Smooth muscle cell of the brain vasculature (primary cell): Measurements from ENCODE around the gene ADPRHL1.
"Not testable (repeated sequence)": the region's sequence is repeated elsewhere in the genome, so short reads cannot be mapped to it uniquely, and the experiment has no call there.

Experiments
- DNase-seq: peaks from one replicate; pipeline ENCODE4 v3.0.0-alpha.2; 2012; ENCODE audit warnings: low read depth, low spot score

The ADPRHL1 gene

DNA sequence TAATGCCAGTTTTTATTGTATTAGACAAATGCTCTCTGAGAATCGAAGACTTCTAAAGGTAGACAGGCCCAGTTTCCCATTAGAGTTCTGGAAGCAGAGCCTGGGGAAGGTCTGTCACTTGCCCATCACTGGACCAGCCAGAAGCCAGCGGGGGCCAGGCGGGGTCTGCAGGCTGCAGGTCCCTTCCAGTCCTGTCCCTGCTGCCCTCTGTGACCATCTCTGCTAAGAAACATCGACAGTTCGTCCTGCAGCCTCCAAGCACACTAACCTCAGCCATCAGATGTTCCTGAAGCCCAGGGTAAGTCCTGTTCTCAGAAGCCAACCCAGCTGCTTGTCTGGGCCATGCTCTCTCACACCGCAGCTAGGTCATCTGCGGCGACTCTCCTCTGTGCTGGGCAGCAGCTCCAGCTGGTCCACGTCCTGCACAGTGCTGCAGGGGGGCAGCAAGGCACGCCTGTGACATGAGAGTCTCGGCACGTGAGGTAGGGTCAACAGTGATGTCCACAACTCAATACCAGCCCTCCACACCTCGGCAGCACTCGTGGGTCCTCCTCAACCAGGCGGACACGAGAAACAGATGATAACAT lies 2.9 kb upstream of the ADPRHL1 start:
- DNase-seq, result no peak

- no peak for DNase-seq
Measured at GRCh38 chr13:113455384-113455783, 2.1 kb upstream of the ADPRHL1 start.

GRCh38 chr13:113454936-113455335 lies 1.6 kb upstream of the ADPRHL1 start:
- no peak for DNase-seq

DNA sequence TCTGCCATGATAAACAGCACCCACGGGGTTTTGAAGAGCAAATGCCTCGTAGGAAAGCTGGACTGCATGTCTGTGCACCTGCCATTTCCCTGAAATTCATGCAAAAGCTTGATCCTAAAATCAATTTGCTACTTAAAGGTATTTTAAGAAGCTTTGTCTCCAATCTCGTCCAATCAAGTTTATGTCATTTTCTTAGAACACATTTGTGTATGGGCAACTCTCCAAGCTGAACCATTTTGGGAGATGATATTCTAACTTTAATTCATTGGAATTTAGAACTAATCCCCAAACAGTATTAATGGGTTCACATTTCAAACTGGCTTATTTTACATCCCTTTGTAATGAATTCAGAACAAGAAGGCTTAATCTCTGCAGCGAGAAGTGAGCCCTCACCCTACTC lies 822 bp downstream of the ADPRHL1 start:
- no peak for DNase-seq

GRCh38 chr13:113451951-113452421 lies 1.3 kb downstream of the ADPRHL1 start:
- no peak for DNase-seq

DNA sequence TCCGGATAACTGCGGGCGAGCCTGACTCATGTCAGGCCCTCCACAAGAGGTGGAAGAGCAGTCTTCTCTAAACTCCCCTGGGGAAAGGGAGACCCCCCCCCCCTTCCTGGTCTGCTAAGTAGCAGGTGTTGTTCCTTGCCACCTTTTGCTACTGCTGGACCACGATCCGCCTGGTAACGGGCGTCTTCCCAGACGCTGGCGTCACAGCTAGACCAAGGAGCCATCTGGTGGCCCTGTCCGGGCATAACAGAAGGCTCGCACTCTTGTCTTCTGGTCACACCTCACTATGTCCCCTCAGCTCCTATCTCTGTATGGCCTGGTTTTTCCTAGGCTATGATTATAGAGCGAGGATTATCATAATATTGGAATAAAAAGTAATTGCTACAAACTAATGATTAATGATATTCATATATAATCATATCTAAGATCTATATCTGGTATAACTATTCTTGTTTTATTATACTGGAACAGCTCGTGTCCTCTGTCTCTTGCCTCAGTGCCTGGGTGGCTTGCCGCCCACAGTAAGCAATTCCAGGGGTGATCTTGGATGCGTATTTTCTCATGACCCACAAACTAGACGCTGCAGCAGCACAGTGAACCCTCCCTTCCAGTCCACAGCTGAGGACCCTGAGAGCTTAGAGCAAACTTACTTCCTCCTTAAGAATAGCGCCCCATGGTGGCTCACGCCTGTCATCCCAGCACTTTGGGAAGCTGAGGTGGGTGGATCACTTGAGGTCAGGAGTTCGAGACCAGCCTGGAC lies 2.2 kb downstream of the ADPRHL1 start:
- not testable (repeated sequence) for DNase-seq

DNA sequence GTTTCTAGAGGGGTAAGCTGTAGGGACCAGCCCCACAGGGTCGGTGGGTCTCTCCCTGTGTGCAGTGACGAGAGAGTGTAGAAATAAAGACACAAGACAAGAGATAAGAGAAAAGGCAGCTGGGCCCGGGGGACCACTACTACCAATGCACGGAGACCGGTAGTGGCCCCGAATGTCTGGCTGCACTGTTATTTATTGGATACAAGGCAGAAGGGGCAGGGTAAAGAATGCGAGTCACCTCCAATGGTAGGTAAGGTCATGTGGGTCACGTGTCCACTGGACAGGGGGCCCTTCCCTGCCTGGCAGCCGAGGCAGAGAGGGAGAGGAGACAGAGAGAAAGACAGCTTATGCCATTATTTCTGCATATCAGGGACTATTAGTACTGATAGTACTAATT lies 2.9 kb downstream of the ADPRHL1 start:
- not testable (repeated sequence) for DNase-seq

GRCh38 chr13:113449693-113450347 lies 3.5 kb downstream of the ADPRHL1 start:
- DNase-seq, result no peak

DNA sequence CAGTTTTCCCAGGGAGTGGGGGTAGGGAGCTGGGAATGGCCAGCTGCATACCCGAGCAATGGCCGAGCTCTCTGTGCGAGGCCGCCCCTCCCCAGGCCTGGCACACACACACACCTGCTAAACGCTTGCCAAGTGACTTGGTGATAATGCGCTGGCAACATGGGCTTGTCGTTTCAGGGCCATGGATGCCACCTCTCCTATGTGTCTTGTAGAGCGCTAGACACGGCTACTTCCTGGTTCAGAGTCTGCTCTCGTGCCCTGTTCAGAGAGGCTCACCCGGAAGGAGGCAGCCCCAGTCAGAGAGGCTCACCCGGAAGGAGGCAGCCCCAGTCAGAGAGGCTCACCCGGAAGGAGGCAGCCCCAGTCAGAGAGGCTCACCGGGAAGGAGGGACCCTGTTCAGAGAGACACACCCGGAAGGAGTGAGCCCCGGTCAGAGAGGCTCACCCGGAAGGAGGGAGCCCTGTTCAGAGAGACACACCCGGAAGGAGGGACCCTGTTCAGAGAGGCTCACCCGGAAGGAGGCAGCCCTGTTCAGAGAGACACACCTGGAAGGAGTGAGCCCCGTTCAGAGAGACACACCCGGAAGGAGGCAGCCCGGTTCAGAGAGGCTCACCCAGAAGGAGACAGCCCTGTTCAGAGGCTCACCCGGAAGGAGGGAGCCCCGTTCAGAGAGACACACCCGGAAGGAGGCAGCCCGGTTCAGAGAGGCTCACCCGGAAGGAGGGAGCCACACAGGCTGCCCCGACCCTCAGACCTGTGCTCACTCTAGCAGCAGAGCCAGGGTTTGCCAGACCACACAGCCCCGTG lies 4.2 kb downstream of the ADPRHL1 start:
- no peak for DNase-seq

GRCh38 chr13:113448545-113448884 lies 4.8 kb downstream of the ADPRHL1 start:
- no peak for DNase-seq

DNA sequence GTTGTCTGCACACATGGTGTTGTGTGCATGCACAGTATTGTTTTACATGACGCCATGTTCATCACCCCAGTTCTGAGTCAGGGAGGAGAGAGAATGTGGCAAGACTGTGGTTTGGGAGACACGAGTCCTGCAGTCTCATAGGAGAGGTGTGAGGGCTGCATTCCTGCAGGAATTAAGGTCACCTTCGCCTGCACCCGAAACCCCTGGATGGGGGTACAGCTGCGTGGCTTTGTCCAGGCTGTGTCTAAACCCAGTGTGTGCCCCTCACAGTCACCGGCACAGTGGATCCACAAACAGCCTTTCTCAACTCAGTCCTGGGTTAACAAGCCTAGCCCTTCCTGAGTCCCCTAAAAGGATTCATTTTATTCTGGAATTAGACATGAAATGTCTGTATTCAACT lies 5.7 kb downstream of the ADPRHL1 start:
- no peak for DNase-seq

GRCh38 chr13:113446488-113446854 lies 6.8 kb downstream of the ADPRHL1 start:
- no peak for DNase-seq

DNA sequence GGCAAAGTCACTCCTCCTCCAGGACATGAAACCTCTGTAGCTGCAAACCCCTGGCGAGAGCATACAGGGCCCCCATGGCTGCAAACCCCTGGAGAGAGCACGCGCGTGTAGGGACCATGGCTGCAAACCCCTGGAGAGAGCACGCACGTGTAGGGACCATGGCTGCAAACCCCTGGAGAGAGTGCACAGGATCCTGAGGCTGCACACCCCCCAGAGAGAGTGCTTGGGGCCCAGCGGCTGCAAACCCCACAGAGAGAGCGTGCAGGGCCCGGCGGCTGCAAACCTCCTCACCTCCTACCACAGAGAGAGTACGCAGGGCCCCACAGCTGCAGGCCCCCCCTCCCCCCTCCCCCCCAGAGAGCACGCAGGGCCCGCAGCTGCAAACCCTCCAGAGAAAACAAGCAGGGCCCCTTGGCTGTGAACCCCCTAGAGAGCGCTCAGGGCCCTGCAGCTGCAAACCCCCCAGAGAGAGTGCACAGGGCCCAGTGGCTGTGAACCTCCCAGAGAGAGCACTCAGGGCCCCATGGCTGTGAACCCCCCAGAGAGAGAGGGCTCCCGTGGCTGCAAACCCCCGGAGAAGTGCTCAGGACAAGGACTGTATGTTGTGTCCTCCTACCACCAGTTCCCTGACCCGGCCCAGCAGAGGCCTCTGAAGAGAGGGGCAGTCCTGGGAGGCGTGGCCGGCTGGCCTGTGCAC lies 7.3 kb downstream of the ADPRHL1 start:
- no peak for DNase-seq

- DNase-seq, result no peak
Measured at GRCh38 chr13:113443991-113444390, 9.3 kb downstream of the ADPRHL1 start.

DNA sequence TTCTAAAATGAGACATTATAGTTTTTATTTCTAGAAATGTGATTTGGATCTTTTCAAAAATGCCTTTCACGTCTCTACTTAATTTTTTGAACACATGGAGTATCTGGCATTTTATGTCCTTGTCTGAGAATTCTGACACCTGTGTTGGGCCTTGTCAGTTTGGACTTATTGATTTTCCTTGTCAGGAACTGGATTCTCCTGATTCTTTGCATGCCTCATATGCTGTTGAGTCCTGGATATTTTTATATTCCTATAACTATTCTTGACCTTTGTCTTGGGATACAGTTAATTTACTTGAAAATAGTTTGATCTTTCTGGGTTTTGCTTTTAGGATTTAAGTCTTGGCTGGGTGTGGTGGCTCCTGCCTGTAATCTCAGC lies 10.3 kb downstream of the ADPRHL1 start:
- no peak for DNase-seq

DNA sequence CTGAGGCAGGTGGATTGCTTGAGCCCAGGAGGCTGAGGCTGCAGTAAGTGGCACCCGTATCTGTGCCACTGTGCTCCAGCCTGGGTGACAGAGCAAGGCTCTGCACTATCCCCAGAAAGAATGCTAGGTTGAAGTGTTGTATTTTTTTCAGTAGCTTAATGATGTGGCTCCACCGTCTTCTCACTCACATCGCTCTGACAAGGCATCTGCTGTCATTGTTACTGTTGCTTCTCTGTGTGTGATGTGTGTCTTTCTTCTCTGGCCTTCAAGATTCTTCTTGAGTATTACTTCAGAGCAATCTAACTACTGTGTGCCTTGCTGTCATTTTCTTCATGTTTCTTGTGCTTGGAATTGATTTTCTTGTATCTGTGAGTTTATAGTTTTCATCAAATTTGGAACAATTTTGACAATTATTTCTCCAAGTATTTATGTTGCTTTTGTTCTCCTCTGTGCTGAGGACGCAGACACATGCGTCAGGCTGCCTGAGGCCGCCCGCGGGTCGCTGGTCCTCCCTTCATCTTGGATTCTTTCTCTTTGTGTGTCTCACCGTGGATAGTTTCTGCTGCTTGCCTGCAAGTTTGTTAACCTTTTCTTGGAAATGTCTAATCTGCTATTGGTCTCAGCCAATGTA lies 10.8 kb downstream of the ADPRHL1 start:
- DNase-seq, result no peak

DNA sequence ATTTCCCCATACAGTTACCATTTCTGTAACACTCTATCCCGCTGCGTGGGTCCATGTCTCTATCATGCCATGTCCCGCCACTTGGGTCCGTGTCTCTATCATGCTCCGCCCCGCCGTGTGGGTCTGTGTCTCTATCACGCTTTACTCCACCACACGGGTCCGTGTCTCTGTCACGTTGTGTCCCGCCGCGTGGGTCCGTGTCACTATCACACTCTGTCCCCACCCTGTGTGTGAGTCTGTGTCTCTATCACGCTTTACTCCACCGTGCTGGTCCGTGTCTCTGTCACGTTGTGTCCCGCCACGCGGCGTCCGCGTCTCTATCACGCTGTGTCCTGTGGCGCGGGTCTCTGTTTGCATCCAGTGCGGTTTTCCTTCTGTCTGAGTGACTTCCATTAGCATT lies 11.6 kb downstream of the ADPRHL1 start:
- no peak for DNase-seq

- no peak for DNase-seq
Measured at GRCh38 chr13:113437408-113438010, 15.8 kb downstream of the ADPRHL1 start.

DNA sequence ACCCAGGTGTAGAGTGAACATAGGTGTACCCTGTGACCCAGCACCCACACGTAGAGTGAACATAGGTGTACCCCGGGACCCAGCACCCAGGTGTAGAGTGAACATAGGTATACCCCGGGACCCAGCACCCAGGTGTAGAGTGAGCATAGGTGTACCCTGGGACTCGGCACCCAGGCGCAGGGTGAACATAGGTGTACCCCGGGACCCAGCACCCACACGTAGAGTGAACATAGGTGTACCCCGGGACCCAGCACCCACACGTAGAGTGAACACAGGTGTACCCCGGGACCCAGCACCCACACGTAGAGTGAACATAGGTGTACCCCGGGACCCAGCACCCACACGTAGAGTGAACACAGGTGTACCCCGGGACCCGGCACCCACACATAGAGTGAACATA lies 16.4 kb downstream of the ADPRHL1 start:
- DNase-seq, result not testable (repeated sequence)

DNA sequence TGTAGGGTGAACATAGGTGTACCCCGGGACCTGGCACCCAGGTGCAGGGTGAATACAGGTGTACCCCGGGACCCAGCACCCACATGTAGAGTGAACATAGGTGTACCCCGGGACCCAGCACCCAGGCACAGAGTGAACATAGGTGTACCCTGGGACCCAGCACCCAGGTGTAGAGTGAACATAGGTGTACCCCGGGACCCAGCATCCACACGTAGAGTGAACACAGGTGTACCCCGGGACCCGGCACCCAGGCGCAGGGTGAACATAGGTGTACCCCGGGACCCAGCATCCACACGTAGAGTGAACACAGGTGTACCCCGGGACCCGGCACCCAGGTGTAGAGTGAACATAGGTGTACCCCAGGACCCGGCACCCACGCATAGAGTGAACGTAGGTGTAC lies 17.4 kb downstream of the ADPRHL1 start:
- not testable (repeated sequence) for DNase-seq
